GM18870 (cell line): ENCODE measurements around the gene OSBPL10.

Source experiments
- ATAC-seq: cut with Tn5 transposase; IDR thresholded peaks from one replicate; pipeline ENCODE4 v1.9.1; 2021; ENCODE audit warnings: moderate library complexity; ENCODE audit not compliant: unreplicated experiment

The OSBPL10 gene

GRCh38 chr3:31959951-31960792 is 20.9 kb downstream of the OSBPL10 start:
- ATAC-seq = peak; percentile 9

DNA sequence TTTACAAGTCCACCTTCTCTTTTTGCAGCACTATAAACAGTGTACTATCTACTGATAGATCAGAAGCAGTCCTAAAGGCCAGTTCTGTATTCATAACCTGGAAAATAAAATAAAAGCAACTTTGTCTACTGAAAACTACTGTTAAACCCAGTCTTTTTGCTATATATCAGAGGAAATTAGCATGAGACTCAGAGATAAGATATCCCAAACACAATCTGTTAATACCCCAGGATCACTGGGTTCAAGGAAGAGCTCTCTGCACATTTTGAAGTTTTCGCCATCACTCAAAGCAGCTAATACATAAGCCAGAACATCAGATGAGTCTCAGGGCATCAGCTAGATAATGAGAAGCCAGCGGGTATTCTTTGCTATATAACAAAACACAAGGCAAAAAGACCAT is 21.8 kb downstream of the OSBPL10 start:
- ATAC-seq = no peak

DNA sequence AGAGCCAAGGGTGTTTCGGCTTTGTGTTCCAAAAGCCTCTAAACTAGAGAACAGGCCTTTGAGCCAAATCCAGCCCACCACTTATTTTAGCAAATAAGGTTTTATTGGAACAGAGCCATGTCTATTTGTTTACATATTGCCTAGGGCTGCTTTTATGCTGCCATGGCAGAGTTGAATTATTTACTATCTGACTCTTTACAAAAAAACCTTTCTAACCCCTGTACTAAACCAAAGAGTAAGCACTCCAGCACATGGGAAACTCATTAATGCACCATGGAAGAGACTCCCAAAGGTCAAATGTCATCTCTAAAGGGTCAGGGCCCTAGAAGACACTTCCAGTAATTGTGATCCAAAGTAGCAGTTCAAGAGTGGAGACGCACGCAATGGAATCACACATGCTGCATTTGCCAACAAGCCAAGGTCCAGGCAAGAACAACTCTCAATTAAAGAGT is 22.3 kb downstream of the OSBPL10 start:
- no peak for ATAC-seq

DNA sequence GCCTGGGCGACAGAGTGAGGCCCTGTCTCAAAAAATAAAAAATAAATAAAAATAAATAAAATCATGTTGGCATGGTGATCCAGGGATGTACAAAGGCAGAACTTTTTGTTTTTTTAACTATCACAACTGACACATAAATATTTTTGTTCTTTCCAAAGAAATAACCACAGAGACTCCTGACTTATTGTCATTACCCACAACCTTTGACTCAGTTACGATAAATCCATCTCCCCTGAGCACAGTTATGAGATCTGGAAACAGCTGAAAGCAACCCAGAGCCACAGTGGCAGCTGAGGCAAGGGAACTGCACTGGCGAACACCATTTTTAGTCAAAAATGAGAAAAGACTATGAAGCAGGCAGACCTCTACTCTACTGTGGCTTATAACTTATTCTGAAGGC is 24.0 kb downstream of the OSBPL10 start:
- ATAC-seq = no peak

DNA sequence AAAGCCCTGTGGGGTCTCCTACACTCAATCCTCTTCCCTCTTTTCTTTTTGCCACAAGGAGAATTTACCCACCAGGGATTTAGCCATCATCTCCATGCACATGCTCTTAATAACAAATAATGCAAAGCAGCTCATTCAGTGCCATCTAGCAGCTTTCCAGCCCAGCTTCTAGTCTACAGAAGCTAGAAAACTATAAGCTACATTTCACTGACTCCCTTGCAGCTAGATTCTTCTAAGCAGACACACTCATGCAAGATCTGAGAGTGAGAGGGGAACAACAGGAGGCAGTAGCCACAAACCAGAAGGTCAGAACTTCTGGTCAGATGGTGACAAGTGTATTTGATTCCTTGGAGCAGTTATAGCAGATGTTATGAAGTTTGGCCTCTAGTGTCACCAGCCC is 25.5 kb downstream of the OSBPL10 start:
- no peak for ATAC-seq

DNA sequence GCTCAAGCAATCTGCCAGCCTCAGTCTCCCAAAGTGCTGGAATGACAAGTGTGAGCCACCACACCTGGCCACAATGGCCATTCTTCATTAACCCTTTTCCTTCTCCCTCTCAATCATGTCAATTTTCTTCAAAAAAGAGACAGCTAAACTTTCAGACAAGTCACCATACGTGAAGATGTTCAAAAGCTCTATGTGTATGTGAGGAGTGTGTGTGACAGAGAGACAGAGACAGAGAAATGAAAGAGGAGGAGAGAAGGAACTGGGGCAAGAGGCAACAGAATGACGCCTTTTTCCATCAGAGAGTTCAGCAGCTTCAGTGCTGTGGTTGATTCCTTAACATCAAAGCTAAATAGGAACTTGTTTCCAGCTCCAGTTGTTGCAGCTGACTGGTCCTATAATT is 27.4 kb downstream of the OSBPL10 start:
- no peak for ATAC-seq

DNA sequence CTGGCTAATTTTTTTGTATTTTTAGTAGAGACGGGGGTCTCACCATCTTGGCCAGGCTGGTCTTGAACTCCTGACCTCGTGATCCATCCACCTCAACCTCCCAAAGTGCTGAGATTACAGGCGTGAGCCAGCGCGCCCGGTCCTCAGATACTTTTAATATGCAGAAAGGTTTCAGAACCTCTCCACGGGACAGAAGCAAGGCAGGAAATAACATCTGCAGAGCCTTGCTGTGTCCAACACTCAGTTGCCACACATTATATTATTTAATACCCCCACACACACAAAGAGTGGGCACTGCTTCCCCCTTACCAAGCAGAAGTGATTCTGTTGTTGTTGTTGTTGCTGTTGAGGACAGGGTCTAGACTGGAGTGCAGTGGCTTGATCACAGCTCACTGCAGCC is 28.0 kb downstream of the OSBPL10 start:
- no peak for ATAC-seq

- ATAC-seq = peak; percentile 85
Observed at GRCh38 chr3:31952205-31952604, 28.9 kb downstream of the OSBPL10 start.

- no peak for ATAC-seq
Observed at GRCh38 chr3:31948280-31948679, 32.8 kb downstream of the OSBPL10 start.

GRCh38 chr3:31947671-31948091 is 33.4 kb downstream of the OSBPL10 start:
- ATAC-seq = no peak

GRCh38 chr3:31947162-31947561 is 33.9 kb downstream of the OSBPL10 start:
- no peak for ATAC-seq

- ATAC-seq = no peak
Observed at GRCh38 chr3:31946484-31947081, 34.5 kb downstream of the OSBPL10 start.

DNA sequence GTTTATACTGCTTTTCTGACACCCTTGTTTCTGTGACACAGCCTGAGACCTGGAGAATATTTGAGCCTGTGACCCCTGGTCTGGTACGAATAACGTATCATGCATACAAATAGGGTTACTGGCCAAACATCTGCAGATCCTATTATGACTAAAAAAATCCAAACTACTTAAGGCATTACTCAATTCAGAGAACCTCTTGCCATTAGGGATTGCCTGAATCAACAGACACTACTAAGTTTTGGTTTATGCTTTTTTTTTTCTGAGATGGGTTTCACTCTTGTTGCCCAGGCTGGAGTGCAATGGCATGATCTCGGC is 35.4 kb downstream of the OSBPL10 start:
- no peak for ATAC-seq

DNA sequence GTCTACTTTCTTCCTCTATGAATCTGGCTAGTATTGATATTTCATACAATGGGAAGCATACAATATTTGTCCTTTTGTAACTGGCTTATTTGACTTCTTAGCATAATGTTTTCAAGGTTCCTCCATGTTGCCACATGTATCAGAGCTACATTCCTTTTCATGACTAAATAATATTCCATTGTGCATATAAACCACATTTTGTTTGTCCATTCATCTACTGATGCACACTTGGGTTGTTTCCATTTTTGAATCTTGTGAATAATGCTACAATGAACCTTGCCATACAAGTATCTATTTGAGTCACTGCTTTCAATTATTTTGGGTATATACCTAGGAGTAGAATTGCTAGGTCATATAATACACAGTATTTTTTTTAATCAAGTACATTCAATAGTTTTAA is 38.0 kb downstream of the OSBPL10 start:
- no peak for ATAC-seq

GRCh38 chr3:31942446-31942845 is 38.6 kb downstream of the OSBPL10 start:
- no peak for ATAC-seq

- no peak for ATAC-seq
Observed at GRCh38 chr3:31937225-31937624, 43.8 kb downstream of the OSBPL10 start.

DNA sequence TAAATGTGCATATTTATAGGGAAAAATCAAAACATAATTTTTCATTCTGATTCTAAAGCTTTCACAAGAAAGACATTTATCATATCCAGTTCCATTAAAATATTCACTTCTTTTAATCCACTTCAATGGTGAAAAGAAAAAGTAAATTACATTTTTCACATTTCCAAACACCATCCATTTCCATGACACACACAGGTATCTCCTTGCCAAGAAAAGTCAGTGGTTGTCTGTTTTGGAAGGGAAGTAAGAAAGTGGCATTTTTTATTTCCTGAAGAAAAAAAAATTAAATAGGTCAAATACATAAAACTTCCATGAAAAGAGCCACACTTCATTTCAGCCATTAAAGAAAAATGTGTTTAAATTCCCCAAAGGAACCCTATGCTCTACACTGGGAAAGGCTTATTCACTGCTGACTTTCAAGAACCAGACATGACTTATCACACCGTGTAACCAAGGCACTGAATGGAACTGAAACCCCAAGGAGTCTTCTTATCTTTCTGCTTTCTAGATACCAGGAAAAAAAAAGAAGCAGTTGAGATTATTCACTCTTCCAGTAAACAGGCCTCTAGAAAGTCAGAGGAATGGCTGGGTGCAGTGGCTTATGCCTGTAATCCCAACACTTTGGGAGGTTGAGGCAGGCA is 44.5 kb downstream of the OSBPL10 start:
- no peak for ATAC-seq

DNA sequence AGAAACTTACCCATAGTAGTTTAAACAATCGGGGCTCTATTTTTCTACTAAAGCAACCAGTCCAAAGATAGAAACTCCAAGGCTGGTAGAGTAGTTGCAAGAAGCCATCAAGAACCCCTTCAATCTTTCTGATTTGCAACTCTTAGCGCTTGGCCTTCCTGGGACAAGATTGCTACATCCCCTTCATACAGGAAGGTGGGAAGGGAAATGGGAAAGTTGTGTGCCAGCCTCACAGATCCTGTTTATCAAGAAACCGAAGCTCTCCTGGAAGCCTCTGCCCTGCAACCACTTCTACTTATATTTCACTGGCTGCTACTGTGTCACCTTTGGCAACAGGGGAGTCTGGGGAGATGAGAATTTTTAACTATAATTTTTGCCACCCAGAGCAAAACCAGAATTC is 46.2 kb downstream of the OSBPL10 start:
- ATAC-seq = no peak

DNA sequence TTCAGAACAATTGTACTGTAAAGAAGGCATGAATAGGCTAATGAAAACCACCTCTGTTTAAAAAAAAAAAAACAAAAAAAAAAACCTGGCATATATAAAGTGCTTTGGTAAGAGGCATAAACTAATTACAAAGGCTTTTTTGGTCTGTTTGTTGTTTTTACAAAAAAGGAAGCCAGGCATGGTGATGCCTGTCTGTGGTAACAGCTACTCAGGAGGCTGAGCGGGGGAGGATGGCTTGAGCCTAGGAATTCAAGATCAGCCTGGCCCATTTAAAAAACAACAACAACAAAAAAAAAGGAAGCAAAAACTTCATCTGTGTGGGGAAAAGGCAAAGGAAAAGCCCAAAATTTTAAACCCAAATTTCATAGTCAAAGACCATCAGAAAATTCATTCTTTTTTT is 47.0 kb downstream of the OSBPL10 start:
- ATAC-seq = no peak

DNA sequence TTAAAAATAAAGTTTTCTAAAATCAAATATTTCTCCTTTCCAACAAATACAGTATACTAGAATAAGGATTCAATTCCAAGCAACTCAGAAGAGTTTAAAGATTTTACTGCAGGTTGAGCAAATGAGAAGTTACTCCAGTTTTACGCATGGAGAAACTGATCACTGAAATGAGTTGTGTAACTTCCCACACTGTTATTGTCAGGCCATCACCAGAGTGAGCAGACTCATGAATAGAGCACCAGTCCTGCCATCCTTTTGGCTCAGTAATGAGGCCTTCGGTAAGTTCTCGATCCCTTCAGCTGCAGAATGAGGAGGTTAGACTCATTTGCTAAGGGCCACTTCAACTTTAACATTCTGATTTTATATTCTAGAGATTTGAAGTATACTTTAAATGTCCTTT is 48.1 kb downstream of the OSBPL10 start:
- no peak for ATAC-seq

GRCh38 chr3:31929826-31930502 is 51.1 kb downstream of the OSBPL10 start:
- ATAC-seq = no peak

- no peak for ATAC-seq
Observed at GRCh38 chr3:31927811-31928210, 53.3 kb downstream of the OSBPL10 start.
